C4-2B (cell line): Measurements from ENCODE around the gene MEGF11.

ENCODE experiments used
- CTCF ChIP-seq: fragments of 450-650 bp; conservative IDR thresholded peaks from 2 replicates; pipeline ENCODE4 v1.5.1; 2017; ENCODE audit warnings: mild to moderate bottlenecking
- ZFX ChIP-seq: fragments of 450-650 bp; IDR thresholded peaks from 2 replicates; pipeline ENCODE4 v1.6.1; 2017

GRCh38 chr15:65896236-65896635 lies 357.3 kb downstream of the MEGF11 start:
- TF ChIP-seq CTCF (no peak), ZFX (no peak)
